Measurements from ENCODE around the gene RAB3GAP2.
"Not testable (repeated sequence)": the region's sequence is repeated elsewhere in the genome, so short reads cannot be mapped to it uniquely, and the experiment has no call there.

RAB3GAP2 gene

GRCh38 chr1:220251272-220251671, 21.0 kb downstream of the RAB3GAP2 start:
- H3K4me1 Mint-ChIP-seq, result no peaks in the 10 kb centered on the region
- DNase-seq, result no peak
- peaks cover 97% of the 10 kb centered on the region for H3K36me3 Mint-ChIP-seq (ENCODE audit: low read depth)
- H3K27ac Mint-ChIP-seq, result no peak overlapping the region
- no peak overlapping the region for H3K4me3 Mint-ChIP-seq
- TF ChIP-seq, protein P1, sequence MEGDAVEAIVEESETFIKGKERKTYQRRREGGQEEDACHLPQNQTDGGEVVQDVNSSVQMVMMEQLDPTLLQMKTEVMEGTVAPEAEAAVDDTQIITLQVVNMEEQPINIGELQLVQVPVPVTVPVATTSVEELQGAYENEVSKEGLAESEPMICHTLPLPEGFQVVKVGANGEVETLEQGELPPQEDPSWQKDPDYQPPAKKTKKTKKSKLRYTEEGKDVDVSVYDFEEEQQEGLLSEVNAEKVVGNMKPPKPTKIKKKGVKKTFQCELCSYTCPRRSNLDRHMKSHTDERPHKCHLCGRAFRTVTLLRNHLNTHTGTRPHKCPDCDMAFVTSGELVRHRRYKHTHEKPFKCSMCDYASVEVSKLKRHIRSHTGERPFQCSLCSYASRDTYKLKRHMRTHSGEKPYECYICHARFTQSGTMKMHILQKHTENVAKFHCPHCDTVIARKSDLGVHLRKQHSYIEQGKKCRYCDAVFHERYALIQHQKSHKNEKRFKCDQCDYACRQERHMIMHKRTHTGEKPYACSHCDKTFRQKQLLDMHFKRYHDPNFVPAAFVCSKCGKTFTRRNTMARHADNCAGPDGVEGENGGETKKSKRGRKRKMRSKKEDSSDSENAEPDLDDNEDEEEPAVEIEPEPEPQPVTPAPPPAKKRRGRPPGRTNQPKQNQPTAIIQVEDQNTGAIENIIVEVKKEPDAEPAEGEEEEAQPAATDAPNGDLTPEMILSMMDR (IDR thresholded peaks at IDR 0.05), result no peak
- H3K9me3 Mint-ChIP-seq, result peaks cover 93% of the 10 kb centered on the region
- peaks cover 4% of the 10 kb centered on the region for H3K27me3 Mint-ChIP-seq (ENCODE audit: low read depth, poor library complexity)

GRCh38 chr1:220250681-220251080, 21.6 kb downstream of the RAB3GAP2 start:
- Mint-ChIP-seq H3K4me3 (no peak overlapping the region), H3K27ac (no peak overlapping the region), H3K27me3 (ENCODE audit: low read depth, poor library complexity) (peaks cover 4% of the 10 kb centered on the region), H3K36me3 (ENCODE audit: low read depth) (peaks cover 97% of the 10 kb centered on the region), H3K9me3 (peaks cover 92% of the 10 kb centered on the region), H3K4me1 (no peaks in the 10 kb centered on the region)
- no peak for DNase-seq
- TF ChIP-seq, protein P1 (IDR thresholded peaks at IDR 0.05), result no peak

DNA sequence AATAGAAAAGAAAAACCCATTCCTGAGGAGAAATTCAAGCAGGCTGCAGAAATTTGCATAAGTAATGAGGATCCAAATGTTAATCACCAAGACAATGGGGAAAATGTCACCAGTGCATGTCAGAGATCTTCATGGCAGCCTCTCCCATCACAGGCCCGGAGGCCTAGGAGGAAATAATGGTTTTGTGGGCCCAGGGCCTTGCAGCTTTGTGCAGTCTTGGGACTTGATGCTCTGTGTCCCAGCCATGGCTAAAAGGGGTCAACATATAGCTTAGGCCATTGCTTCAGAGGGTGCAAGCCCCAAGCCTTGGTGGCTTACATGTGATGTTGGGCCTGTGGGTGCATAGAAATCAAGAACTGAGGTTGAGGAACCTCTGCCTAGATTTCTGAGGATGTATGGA, 22.7 kb downstream of the RAB3GAP2 start:
- Mint-ChIP-seq H3K4me1 (no peaks in the 10 kb centered on the region), H3K36me3 (ENCODE audit: low read depth) (peaks cover 94% of the 10 kb centered on the region), H3K27me3 (ENCODE audit: low read depth, poor library complexity) (peaks cover 4% of the 10 kb centered on the region), H3K4me3 (no peak overlapping the region), H3K27ac (no peak overlapping the region), H3K9me3 (peaks cover 92% of the 10 kb centered on the region)
- TF ChIP-seq, protein P1 (IDR thresholded peaks at IDR 0.05), result no peak
- no peak for DNase-seq

GRCh38 chr1:220248715-220249265, 23.5 kb downstream of the RAB3GAP2 start:
- not testable (repeated sequence) for DNase-seq; H3K27me3 Mint-ChIP-seq (ENCODE audit: low read depth, poor library complexity); H3K4me1 Mint-ChIP-seq; H3K27ac Mint-ChIP-seq; H3K4me3 Mint-ChIP-seq
- H3K9me3 Mint-ChIP-seq, result peaks cover 92% of the 10 kb centered on the region
- peaks cover 94% of the 10 kb centered on the region for H3K36me3 Mint-ChIP-seq (ENCODE audit: low read depth)

GRCh38 chr1:220245900-220246299, 26.4 kb downstream of the RAB3GAP2 start:
- not testable (repeated sequence) for H3K4me3 Mint-ChIP-seq; H3K4me1 Mint-ChIP-seq; H3K27ac Mint-ChIP-seq; DNase-seq; H3K27me3 Mint-ChIP-seq (ENCODE audit: low read depth, poor library complexity)
- peaks cover 68% of the 10 kb centered on the region for H3K9me3 Mint-ChIP-seq
- peaks cover 70% of the 10 kb centered on the region for H3K36me3 Mint-ChIP-seq (ENCODE audit: low read depth)

GRCh38 chr1:220243947-220244346, 28.3 kb downstream of the RAB3GAP2 start:
- H3K36me3 Mint-ChIP-seq (ENCODE audit: low read depth), result peaks cover 51% of the 10 kb centered on the region

More at GRCh38 chr1:220243947-220244346, 28.3 kb downstream of the RAB3GAP2 start:
- no peak for DNase-seq
- Mint-ChIP-seq H3K4me3 (no peak overlapping the region), H3K9me3 (peaks cover 49% of the 10 kb centered on the region), H3K27ac (no peak overlapping the region), H3K27me3 (ENCODE audit: low read depth, poor library complexity) (no peaks in the 10 kb centered on the region), H3K4me1 (no peaks in the 10 kb centered on the region)
- TF ChIP-seq, protein P1 (IDR thresholded peaks at IDR 0.05), result no peak

All from nephron progenitor cell (in vitro differentiated cells).